GM03348 (cell line): ENCODE results near the gene DDX5.
A peak's percentile ranks its signal among the peaks of the same experiment; 100 is the strongest.

Source experiments
- DNase-seq: peaks from one replicate; pipeline ENCODE4 v3.0.0; 2012; ENCODE audit warnings: low spot score

The DDX5 gene

DNA sequence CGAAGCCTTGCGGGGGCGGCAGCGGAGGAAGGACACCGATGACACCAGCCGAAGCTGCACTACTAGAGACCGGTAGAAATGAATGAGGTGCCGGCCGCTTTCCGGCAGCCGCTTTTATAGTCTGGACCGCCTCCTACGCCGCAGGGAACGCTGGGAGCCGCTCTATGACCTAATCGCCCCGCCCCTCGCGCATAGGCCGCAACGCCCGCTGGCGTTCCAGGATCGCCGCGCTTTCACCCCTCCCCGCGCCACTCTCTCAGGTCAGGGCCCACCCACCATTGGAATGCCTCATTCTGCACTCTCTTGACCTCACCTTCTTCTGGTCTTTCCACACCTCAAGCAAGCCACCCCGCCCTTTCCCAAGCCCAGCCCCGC is at the start of gene DDX5:
TSS of gene DDX5 (minus strand) at position 89 of the 375 bp plus-strand sequence. CDS start 170 bp downstream, outside the sequence.
- peak; percentile 95 for DNase-seq

DNA sequence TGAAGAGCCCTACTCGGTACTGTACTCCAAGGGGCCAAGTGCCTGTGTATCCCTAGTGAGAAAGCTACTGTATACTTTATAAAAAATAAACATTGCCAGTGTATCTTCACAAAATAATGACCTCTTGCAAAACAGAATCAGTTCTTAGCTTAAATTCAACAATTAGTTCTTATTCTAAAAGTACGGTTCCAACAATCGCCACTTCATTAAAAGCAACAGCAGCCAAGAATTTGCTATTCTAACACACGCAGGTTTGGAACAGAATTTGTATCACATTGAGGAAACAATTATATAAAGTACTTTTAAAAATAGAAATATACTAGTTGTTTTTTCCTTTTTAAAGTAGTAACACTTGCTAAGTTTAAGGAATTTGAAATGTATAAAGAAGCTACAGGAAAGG is 49.2 kb upstream of the DDX5 start:
- no peak for DNase-seq

- DNase-seq: no peak
These were observed 48.0 kb upstream of the DDX5 start for GRCh38 chr17:64554028-64554637.

DNA sequence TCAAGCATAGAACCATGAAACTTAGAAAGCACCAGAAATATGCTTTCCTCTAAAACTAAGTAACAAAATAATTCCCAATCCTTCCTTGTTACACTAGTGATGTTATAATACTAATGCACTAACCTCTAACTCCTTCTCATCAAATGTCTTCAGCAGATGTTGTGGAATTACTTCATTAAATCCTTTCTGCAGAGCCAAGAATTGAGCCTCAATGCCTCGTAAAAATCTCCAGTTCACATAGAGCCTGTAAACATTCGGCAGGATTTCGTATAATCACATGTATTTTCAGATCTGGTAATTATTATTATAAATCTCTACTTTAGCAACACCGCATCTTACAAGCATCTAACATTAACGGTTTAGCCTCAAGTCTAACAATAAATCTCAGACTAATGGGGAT is 45.4 kb upstream of the DDX5 start:
- DNase-seq: no peak

DNA sequence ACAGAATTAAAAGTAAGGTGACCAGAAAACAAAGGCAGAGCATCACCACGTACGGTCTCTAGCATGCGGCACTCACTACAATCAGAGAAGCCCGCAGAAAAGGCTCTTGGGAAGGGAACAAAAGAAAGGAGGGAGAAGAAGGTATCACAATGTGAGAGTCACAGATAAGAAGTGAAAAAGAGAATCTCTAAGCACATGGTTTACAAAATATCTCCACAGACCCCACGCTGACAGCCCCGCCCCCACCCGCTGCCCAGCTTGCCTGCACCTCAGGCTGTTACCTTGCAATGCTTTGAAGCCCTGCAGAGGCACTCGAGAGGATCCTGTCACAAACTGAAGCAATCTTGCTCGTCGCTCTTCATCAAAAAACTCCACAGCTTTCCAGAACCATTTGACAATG is 41.2 kb upstream of the DDX5 start:
- no peak for DNase-seq

GRCh38 chr17:64546716-64547115 is 40.6 kb upstream of the DDX5 start:
- no peak for DNase-seq

- no peak for DNase-seq
These were observed 38.7 kb upstream of the DDX5 start for GRCh38 chr17:64544742-64545141.

DNA sequence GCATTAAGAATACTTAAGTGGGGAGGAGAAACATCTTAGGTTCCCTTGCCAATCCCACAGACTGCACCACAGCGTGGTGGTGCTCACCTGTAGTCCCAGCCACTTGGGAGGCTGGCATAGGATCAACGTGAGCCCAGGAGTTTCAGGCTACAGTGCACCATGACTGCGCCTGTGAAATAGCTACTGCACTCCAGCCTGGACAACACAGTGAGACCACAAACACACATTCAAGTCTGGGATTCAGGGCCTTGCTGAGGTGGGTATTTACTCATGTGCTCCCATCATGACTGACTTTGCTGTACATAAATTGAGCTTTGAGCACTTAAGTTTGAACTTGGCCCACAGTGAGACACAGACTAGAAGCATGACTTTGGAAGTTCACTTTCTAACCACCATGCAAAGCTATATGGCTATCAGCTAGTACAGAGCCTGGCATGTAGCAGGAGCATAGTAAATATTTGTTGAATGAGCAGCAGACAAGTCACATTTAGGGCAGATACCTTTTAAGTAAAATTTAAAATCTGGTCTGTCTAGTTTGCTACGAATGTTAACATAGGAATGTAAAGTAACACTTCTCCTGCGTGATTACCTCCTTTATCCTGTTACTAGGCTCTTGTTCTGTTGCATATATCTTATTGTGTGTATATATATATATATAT is 34.2 kb upstream of the DDX5 start:
- no peak for DNase-seq

DNA sequence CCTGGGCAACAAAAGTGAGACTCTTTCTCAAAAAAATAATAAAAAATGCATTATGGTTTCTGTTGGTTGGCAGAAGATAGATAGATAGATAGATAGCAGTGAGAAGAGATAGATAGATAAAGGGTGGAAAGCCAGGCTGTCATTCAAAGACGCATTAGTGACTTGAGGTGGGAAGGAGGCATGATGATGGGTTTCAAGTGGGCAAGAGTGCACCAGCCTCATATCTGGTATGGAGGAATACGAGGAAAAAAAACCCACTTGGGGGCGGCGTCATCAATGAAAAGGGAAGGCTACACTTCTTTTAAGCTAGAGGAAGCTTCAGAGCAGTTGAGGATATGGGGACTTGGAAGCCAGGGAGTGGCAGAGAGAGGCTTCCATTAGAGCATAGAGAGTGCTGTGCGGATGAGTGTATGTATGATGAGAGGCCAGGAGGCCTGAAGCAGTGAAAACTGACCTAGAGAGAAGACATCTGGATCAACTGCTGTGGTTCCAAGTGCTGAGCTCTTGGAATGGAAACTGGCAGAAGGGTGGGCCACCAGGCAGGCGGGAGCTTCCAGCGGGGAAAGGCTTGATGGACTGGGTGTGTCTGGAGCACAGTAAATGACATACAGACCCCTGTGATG is 32.5 kb upstream of the DDX5 start:
- no peak for DNase-seq

GRCh38 chr17:64537488-64537887 is 31.4 kb upstream of the DDX5 start:
- DNase-seq: no peak

GRCh38 chr17:64536913-64537312 is 30.8 kb upstream of the DDX5 start:
- no peak for DNase-seq

DNA sequence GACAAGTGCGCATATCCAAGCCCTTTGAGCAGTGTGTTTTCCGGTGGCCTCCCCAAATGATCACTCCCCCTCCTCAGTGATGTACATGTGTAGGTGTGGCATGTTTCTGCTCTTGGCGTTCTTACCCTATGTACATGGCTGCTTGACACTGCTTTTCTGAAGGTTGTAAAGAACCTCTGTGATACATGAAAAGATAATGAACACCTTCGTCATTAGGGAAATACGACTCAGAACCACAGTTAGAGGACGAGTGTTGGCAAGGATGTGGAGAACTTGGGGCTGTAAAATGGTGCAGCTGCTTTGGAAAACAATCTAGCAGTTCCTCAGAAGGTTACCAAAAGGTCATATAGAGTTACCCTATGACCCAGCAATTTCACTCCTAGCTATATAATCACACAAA is 29.3 kb upstream of the DDX5 start:
- no peak for DNase-seq

- peak; percentile 11 for DNase-seq
These were observed 28.1 kb upstream of the DDX5 start for GRCh38 chr17:64534187-64534586.

DNA sequence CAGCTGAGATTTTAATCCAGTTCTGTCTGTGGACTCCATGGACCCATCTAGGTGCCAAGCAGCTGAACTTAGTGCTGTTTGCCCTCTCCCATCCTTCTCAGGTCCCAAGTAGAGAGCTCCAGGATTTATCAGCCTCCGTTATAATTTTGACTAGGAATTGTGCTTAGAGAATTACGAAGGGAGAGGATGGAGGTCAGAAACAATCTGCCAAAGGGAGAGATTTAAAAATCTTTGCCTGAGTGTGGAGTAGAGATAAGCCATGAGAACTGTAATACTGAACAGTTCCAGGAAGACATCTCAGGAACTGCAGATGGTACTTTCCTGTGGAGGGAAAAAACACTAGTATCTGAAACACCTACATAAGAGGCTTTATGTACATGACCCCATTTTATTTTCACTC is 27.7 kb upstream of the DDX5 start:
- no peak for DNase-seq

GRCh38 chr17:64532409-64532808 is 26.3 kb upstream of the DDX5 start:
- DNase-seq: no peak

GRCh38 chr17:64531955-64532371 is 25.9 kb upstream of the DDX5 start:
- peak; percentile 52 for DNase-seq

DNA sequence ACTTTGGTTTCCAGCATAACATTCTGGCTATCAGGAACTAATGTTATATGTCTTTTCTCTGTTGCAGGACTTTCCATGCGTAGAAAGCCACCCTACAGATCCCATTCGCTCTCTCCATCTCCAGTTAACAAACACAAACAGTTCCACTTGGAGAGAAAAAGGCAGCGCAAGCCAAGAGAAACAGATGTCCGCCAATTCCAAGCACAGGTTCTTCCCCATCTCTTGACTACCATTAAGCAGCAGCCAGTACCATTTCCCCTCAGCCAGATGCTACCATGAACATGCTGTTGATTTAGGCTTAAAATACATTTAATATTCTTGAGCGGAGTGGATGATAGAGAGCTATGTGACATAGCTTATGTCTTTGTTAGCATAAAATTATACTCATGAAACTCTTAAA is 23.1 kb upstream of the DDX5 start:
- no peak for DNase-seq

DNA sequence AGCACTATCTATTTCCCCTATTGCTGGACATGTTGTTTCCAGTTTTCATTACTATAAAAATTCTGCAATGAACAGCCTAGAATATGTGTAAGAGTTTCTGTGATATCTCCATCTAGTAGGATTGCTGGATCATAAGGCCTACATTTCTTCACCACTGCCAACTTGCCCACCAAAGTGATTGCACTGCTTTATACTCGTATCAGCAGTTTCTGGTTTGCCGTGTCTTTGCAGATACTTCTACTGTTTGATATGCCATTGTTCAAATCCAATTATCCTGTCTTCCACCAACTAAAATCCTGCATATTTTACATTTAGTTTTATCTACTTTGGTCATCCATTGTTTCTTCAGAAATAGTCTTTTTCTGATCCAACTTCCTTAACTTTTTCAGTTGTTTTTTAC is 21.8 kb upstream of the DDX5 start:
- no peak for DNase-seq

GRCh38 chr17:64520359-64520758 is 14.3 kb upstream of the DDX5 start:
- no peak for DNase-seq

GRCh38 chr17:64519601-64520000 is 13.5 kb upstream of the DDX5 start:
- DNase-seq: no peak

DNA sequence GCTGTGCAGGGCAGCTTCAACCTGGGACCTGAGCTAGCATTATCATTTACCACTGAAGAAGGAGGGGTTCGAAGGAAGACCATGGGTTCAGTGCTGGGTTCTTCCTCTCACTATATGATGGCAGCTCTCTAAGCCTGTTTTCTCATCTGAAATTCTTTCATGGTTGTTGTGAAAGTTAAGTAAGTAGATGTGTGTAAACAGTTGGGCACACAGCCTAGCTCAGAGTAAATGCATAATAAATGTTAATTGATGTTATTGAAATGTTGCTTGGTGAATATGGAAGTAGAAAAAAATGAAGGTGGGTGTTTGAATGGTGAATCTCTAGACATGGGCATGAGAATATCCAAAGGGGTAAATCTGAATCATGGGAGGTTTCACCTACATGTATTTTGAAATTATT is 9.7 kb upstream of the DDX5 start:
- DNase-seq: no peak

DNA sequence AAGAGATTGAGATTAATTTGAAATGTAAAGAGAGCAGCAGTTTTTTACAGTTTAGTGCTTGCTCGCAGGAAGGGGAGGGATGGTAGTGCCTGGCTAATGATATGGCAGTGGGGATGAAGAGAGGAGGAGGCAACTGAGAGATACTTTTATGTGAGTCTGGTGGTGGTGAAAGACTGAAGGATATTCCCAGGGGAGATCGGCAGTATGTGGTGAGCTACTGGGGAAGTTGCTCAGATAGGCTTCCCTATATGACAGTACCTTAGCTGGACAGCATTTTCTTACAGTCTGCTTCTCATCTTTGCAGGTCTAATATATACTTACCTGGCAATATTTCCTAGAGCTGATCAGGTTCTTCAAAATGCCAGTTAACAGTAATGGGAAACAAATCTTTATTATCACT is 9.3 kb upstream of the DDX5 start:
- no peak for DNase-seq

DNA sequence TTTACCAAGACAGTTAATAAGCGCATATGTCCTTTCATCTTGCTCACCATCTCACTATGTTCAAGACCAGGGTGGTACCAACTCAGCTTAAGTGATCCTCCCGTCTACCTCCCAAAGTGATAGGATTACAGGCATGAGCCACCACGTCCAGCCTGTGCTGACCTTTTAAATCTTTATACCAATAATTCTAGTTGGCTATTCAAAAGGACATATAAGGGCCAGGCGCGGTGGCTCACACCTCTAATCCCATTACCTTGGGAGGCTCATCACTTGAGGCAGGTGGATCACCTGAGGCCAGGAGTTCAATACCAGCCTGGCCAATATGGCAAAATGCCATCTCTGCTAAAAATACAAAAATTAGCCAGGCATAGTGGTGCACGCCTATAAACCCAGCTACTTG is 3.1 kb upstream of the DDX5 start:
- no peak for DNase-seq

DNA sequence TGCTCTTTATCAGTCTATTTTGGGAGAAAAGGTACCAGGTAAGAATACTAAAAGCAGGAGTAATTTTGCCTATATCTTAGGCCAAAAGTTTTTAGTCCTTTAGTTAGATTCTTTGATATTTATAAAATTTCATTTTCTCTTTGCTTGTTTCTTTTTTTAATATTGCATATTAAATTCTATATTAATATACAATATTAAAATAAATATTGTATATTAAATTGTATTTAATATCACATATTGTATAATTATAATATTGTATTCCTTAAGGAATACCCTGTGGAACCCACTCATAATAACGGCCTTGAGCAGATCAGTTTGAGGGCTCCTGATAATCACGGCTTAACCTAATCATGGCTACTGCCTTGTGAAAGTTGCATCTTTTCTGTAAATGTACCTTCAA is 2.6 kb upstream of the DDX5 start:
- DNase-seq: no peak
